GM19467 (cell line): ENCODE measurements around the gene PPTC7.
"Not testable (repeated sequence)": the region's sequence is repeated elsewhere in the genome, so short reads cannot be mapped to it uniquely, and the experiment has no call there.

ENCODE experiments used
- ATAC-seq: cut with Tn5 transposase; IDR thresholded peaks from one replicate; pipeline ENCODE4 v1.9.1; 2021; ENCODE audit warnings: mild to moderate bottlenecking, moderate library complexity; ENCODE audit not compliant: unreplicated experiment

PPTC7 gene

GRCh38 chr12:110562386-110562785 is 20.7 kb downstream of the PPTC7 start:
- not testable (repeated sequence) for ATAC-seq

- ATAC-seq, result no peak
These were observed 21.5 kb downstream of the PPTC7 start for GRCh38 chr12:110561471-110562201.

GRCh38 chr12:110560946-110561345 is 22.2 kb downstream of the PPTC7 start:
- no peak for ATAC-seq

GRCh38 chr12:110560048-110560447 is 23.1 kb downstream of the PPTC7 start:
- ATAC-seq, result no peak

- ATAC-seq, result not testable (repeated sequence)
These were observed 24.2 kb downstream of the PPTC7 start for GRCh38 chr12:110558945-110559344.

- no peak for ATAC-seq
These were observed 25.8 kb downstream of the PPTC7 start for GRCh38 chr12:110557300-110557699.

- ATAC-seq, result no peak
These were observed 26.4 kb downstream of the PPTC7 start for GRCh38 chr12:110556705-110557104.

- ATAC-seq, result no peak
These were observed 27.3 kb downstream of the PPTC7 start for GRCh38 chr12:110555577-110556406.

- ATAC-seq, result no peak
These were observed 28.9 kb downstream of the PPTC7 start for GRCh38 chr12:110554184-110554583.

GRCh38 chr12:110550981-110551380 is 32.1 kb downstream of the PPTC7 start:
- ATAC-seq, result no peak

GRCh38 chr12:110549716-110550115 is 33.4 kb downstream of the PPTC7 start:
- ATAC-seq, result no peak

GRCh38 chr12:110548678-110549077 is 34.4 kb downstream of the PPTC7 start:
- no peak for ATAC-seq

GRCh38 chr12:110547090-110547489 is 36.0 kb downstream of the PPTC7 start:
- no peak for ATAC-seq

GRCh38 chr12:110546339-110546738 is 36.8 kb downstream of the PPTC7 start:
- no peak for ATAC-seq

GRCh38 chr12:110545812-110546211 is 37.3 kb downstream of the PPTC7 start:
- ATAC-seq, result no peak

GRCh38 chr12:110545259-110545658 is 37.9 kb downstream of the PPTC7 start:
- ATAC-seq, result not testable (repeated sequence)

- ATAC-seq, result no peak
These were observed 39.2 kb downstream of the PPTC7 start for GRCh38 chr12:110543965-110544364.

- ATAC-seq, result no peak
These were observed 39.7 kb downstream of the PPTC7 start for GRCh38 chr12:110543252-110543959.

- ATAC-seq, result no peak
These were observed 43.1 kb downstream of the PPTC7 start for GRCh38 chr12:110540048-110540447.

- no peak for ATAC-seq
These were observed 44.1 kb downstream of the PPTC7 start for GRCh38 chr12:110538869-110539622.
